ENCODE measurements around the gene FAM170A. TPM values are rescaled to one million over a fixed set of nuclear protein-coding genes. Genes with fewer than 3 reads are reported as not detected.

FAM170A gene
- total RNA-seq, 1 experiment from 2014 or later, result 0.39 TPM

DNA sequence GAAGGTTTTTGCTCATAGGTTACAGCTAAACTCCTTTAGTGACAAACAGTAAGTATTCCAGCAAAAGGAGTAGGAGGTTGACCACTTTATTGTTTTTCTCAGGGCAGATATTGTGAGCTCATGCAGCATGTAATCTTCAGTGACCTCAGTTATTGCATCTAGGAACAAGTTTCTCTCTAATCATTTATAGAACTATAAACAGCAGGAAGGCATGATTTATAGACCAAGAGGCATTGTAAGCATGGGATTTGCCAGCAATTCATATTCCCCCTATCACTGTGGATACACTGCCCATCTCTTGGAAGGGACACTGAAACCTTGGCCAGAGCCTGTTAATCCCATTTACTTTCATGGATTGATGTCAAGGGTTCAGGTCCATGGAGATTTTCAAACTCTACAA is 15.4 kb upstream of the FAM170A start:
- BruUV-seq (replicated peaks), result no TSS peak
- POLR2A ChIA-PET, result no interaction called here
- no peak overlapping the region for H3K27ac ChIP-seq (ENCODE audit: low read depth, low read length)
- H2AFZ ChIP-seq (ENCODE audit: low read depth, low read length, poor library complexity, severe bottlenecking), result no peak overlapping the region
- H3K79me2 ChIP-seq (ENCODE audit: insufficient read depth, low read length), result no peaks in the 10 kb centered on the region
- H3K9me2 ChIP-seq (ENCODE audit: insufficient read depth), result no peaks in the 10 kb centered on the region
- TF ChIP-seq TCF7L2 (IDR thresholded peaks at IDR 0.05; ENCODE audit: borderline replicate concordance, extremely low read depth, insufficient read depth, insufficient read length) (no peak), SIN3A (IDR thresholded peaks at IDR 0.05; ENCODE audit: low read depth) (no peak), EGR1 (IDR thresholded peaks at IDR 0.05; ENCODE audit: low read depth) (no peak), ZFX (IDR thresholded peaks at IDR 0.05) (no peak), RAD21 (IDR thresholded peaks at IDR 0.05; ENCODE audit: low read depth) (no peak), YY1 (IDR thresholded peaks at IDR 0.05; ENCODE audit: extremely low read depth, insufficient replicate concordance, low read depth, low read length) (no peak), ELF1 (IDR thresholded peaks at IDR 0.05; ENCODE audit: borderline replicate concordance, low read depth) (no peak), CBX3 (IDR thresholded peaks at IDR 0.05; ENCODE audit: low read depth) (no peak), ZNF274 (IDR thresholded peaks at IDR 0.05; ENCODE audit: low read depth, low read length) (no peak), SP1 (IDR thresholded peaks at IDR 0.05; ENCODE audit: low read depth) (no peak), POLR2A (IDR thresholded peaks at IDR 0.05; ENCODE audit: borderline replicate concordance, extremely low read depth, insufficient read depth, insufficient read length) (no peak), POLR2AphosphoS5 (IDR thresholded peaks at IDR 0.05; ENCODE audit: low read depth, low read length) (no peak), ATF3 (IDR thresholded peaks at IDR 0.05) (no peak), SRF (IDR thresholded peaks at IDR 0.05; ENCODE audit: low read depth) (no peak), EZH2phosphoT487 (IDR thresholded peaks at IDR 0.05; ENCODE audit: borderline replicate concordance) (no peak), ZBTB33 (IDR thresholded peaks at IDR 0.05; ENCODE audit: extremely low read depth, insufficient replicate concordance, low read length) (no peak), FOSL1 (IDR thresholded peaks at IDR 0.05; ENCODE audit: low read depth) (no peak), EZH2 (IDR thresholded peaks at IDR 0.05) (no peak)
- TF ChIP-seq, protein P1, sequence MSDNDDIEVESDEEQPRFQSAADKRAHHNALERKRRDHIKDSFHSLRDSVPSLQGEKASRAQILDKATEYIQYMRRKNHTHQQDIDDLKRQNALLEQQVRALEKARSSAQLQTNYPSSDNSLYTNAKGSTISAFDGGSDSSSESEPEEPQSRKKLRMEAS (IDR thresholded peaks at IDR 0.05), result no peak
- intact Hi-C loops (cut with micrococcal nuclease), result no loop called here
- no peaks in the 10 kb centered on the region for H4K20me1 ChIP-seq (ENCODE audit: insufficient read depth)
- RAD21 ChIA-PET (ENCODE audit: low non-redundant PET in 1 of 2, low total read pairs in 2 of 2, uncharacterized antibody in 2 of 2, unreplicated experiment in 2 of 2), result no interaction called here
- H3K9ac ChIP-seq (ENCODE audit: low read length), result no peak overlapping the region
- H3K36me3 ChIP-seq (ENCODE audit: control insufficient read depth in 1 of 2, insufficient read depth in 2 of 2, low read length in 2 of 2), result no peaks in the 10 kb centered on the region
- no peaks in the 10 kb centered on the region for H3K9me3 ChIP-seq (ENCODE audit: control insufficient read depth in 1 of 2, insufficient read depth in 1 of 2, low read depth in 1 of 2, low read length in 2 of 2)
- ATAC-seq (no peak), DNase-seq (ENCODE audit: low read depth, low spot score) (no peak)
- H3K4me3 ChIP-seq (replicated peaks in 1 of 2; ENCODE audit: low read depth in 1 of 2, low read length in 2 of 2), result no peak overlapping the region
- CTCF ChIA-PET, result no interaction called here
- no peaks in the 10 kb centered on the region for H3K27me3 ChIP-seq (ENCODE audit: insufficient read depth, low read length)
- H3K4me1 ChIP-seq (ENCODE audit: control insufficient read depth in 1 of 2, insufficient read depth in 2 of 2, low read length in 2 of 2), result no peaks in the 10 kb centered on the region
- no peak overlapping the region for H3K4me2 ChIP-seq (ENCODE audit: low read length)
